ENCODE results near the gene UVRAG.
A peak's percentile ranks its signal among the peaks of the same experiment; 100 is the strongest.

Gene UVRAG

GRCh38 chr11:75900848-75901247 lies 85.8 kb downstream of the UVRAG start:
- TF ChIP-seq TAF1 (IDR thresholded peaks at IDR 0.05; ENCODE audit: low read depth, low read length) (no peak), POLR2A (IDR thresholded peaks at IDR 0.05; ENCODE audit: low read depth, low read length) (no peak), SPI1 (IDR thresholded peaks at IDR 0.05; ENCODE audit: low read depth, low read length) (no peak), POLR2AphosphoS5 (IDR thresholded peaks at IDR 0.05; ENCODE audit: low read depth, low read length) (no peak), POU2F2 (IDR thresholded peaks at IDR 0.05; ENCODE audit: low read depth, low read length) (no peak), PAX5 (IDR thresholded peaks at IDR 0.05; ENCODE audit: insufficient read depth, low read length, severe bottlenecking) (no peak)
- FAIRE-seq = peak; percentile 57
- DNase-seq (ENCODE audit: insufficient read length, low spot score) = no peak

GRCh38 chr11:75902631-75903030 lies 87.6 kb downstream of the UVRAG start:
- DNase-seq (ENCODE audit: insufficient read length, low spot score) (no peak), FAIRE-seq (no peak)
- no peak for TF ChIP-seq TAF1 (IDR thresholded peaks at IDR 0.05; ENCODE audit: low read depth, low read length)
- no peak for TF ChIP-seq PAX5 (IDR thresholded peaks at IDR 0.05; ENCODE audit: insufficient read depth, low read length, severe bottlenecking)
- TF ChIP-seq POLR2A (IDR thresholded peaks at IDR 0.05; ENCODE audit: low read depth, low read length) = no peak
- no peak for TF ChIP-seq SPI1 (IDR thresholded peaks at IDR 0.05; ENCODE audit: low read depth, low read length)
- no peak for TF ChIP-seq POLR2AphosphoS5 (IDR thresholded peaks at IDR 0.05; ENCODE audit: low read depth, low read length)
- no peak for TF ChIP-seq POU2F2 (IDR thresholded peaks at IDR 0.05; ENCODE audit: low read depth, low read length)

GRCh38 chr11:75903276-75903675 lies 88.3 kb downstream of the UVRAG start:
- FAIRE-seq (peak; percentile 16), DNase-seq (ENCODE audit: insufficient read length, low spot score) (no peak)
- TF ChIP-seq PAX5 (IDR thresholded peaks at IDR 0.05; ENCODE audit: insufficient read depth, low read length, severe bottlenecking) = no peak
- no peak for TF ChIP-seq POLR2AphosphoS5 (IDR thresholded peaks at IDR 0.05; ENCODE audit: low read depth, low read length)
- no peak for TF ChIP-seq SPI1 (IDR thresholded peaks at IDR 0.05; ENCODE audit: low read depth, low read length)

- no peak for TF ChIP-seq POLR2AphosphoS5 (IDR thresholded peaks at IDR 0.05; ENCODE audit: low read depth, low read length)
- DNase-seq (ENCODE audit: insufficient read length, low spot score) = no peak
- FAIRE-seq = no peak
Observed at GRCh38 chr11:75905434-75905833, 90.4 kb downstream of the UVRAG start.

GRCh38 chr11:75907906-75908527 lies 93.0 kb downstream of the UVRAG start:
- peak; percentile 45 for FAIRE-seq
- TF ChIP-seq POLR2AphosphoS5 (IDR thresholded peaks at IDR 0.05; ENCODE audit: low read depth, low read length) (no peak), POLR2A (IDR thresholded peaks at IDR 0.05; ENCODE audit: low read depth, low read length) (no peak), TAF1 (IDR thresholded peaks at IDR 0.05; ENCODE audit: low read depth, low read length) (no peak), PAX5 (IDR thresholded peaks at IDR 0.05; ENCODE audit: insufficient read depth, low read length, severe bottlenecking) (no peak), SPI1 (IDR thresholded peaks at IDR 0.05; ENCODE audit: low read depth, low read length) (no peak), POU2F2 (IDR thresholded peaks at IDR 0.05; ENCODE audit: low read depth, low read length) (no peak)
- DNase-seq (ENCODE audit: insufficient read length, low spot score) = no peak

- FAIRE-seq (no peak), DNase-seq (ENCODE audit: insufficient read length, low spot score) (no peak)
- TF ChIP-seq PAX5 (IDR thresholded peaks at IDR 0.05; ENCODE audit: insufficient read depth, low read length, severe bottlenecking) (no peak), TAF1 (IDR thresholded peaks at IDR 0.05; ENCODE audit: low read depth, low read length) (no peak), POLR2A (IDR thresholded peaks at IDR 0.05; ENCODE audit: low read depth, low read length) (no peak), POU2F2 (IDR thresholded peaks at IDR 0.05; ENCODE audit: low read depth, low read length) (no peak), POLR2AphosphoS5 (IDR thresholded peaks at IDR 0.05; ENCODE audit: low read depth, low read length) (no peak), SPI1 (IDR thresholded peaks at IDR 0.05; ENCODE audit: low read depth, low read length) (no peak)
Observed at GRCh38 chr11:75910426-75911145, 95.6 kb downstream of the UVRAG start.

GRCh38 chr11:75911459-75911858 lies 96.4 kb downstream of the UVRAG start:
- FAIRE-seq = no peak
- DNase-seq (ENCODE audit: insufficient read length, low spot score) = no peak
- TF ChIP-seq SPI1 (IDR thresholded peaks at IDR 0.05; ENCODE audit: low read depth, low read length) (no peak), PAX5 (IDR thresholded peaks at IDR 0.05; ENCODE audit: insufficient read depth, low read length, severe bottlenecking) (no peak), TAF1 (IDR thresholded peaks at IDR 0.05; ENCODE audit: low read depth, low read length) (no peak), POLR2A (IDR thresholded peaks at IDR 0.05; ENCODE audit: low read depth, low read length) (no peak), POLR2AphosphoS5 (IDR thresholded peaks at IDR 0.05; ENCODE audit: low read depth, low read length) (no peak), POU2F2 (IDR thresholded peaks at IDR 0.05; ENCODE audit: low read depth, low read length) (no peak)

GRCh38 chr11:75913984-75914383 lies 99.0 kb downstream of the UVRAG start:
- TF ChIP-seq PAX5 (IDR thresholded peaks at IDR 0.05; ENCODE audit: insufficient read depth, low read length, severe bottlenecking) (no peak), TAF1 (IDR thresholded peaks at IDR 0.05; ENCODE audit: low read depth, low read length) (no peak), POLR2AphosphoS5 (IDR thresholded peaks at IDR 0.05; ENCODE audit: low read depth, low read length) (no peak), POLR2A (IDR thresholded peaks at IDR 0.05; ENCODE audit: low read depth, low read length) (no peak), SPI1 (IDR thresholded peaks at IDR 0.05; ENCODE audit: low read depth, low read length) (no peak), POU2F2 (IDR thresholded peaks at IDR 0.05; ENCODE audit: low read depth, low read length) (no peak)

GRCh38 chr11:75916882-75917281 lies 101.9 kb downstream of the UVRAG start:
- TF ChIP-seq SPI1 (IDR thresholded peaks at IDR 0.05; ENCODE audit: low read depth, low read length) (no peak), POU2F2 (IDR thresholded peaks at IDR 0.05; ENCODE audit: low read depth, low read length) (no peak), POLR2AphosphoS5 (IDR thresholded peaks at IDR 0.05; ENCODE audit: low read depth, low read length) (no peak), TAF1 (IDR thresholded peaks at IDR 0.05; ENCODE audit: low read depth, low read length) (no peak), PAX5 (IDR thresholded peaks at IDR 0.05; ENCODE audit: insufficient read depth, low read length, severe bottlenecking) (no peak), POLR2A (IDR thresholded peaks at IDR 0.05; ENCODE audit: low read depth, low read length) (no peak)
- DNase-seq (ENCODE audit: insufficient read length, low spot score) (no peak), FAIRE-seq (no peak)

More at GRCh38 chr11:75913984-75914383, 99.0 kb downstream of the UVRAG start:
- FAIRE-seq (no peak), DNase-seq (ENCODE audit: insufficient read length, low spot score) (no peak)

- no peak for FAIRE-seq
- TF ChIP-seq POLR2A (IDR thresholded peaks at IDR 0.05; ENCODE audit: low read depth, low read length) = no peak
- TF ChIP-seq TAF1 (IDR thresholded peaks at IDR 0.05; ENCODE audit: low read depth, low read length) = no peak
- no peak for TF ChIP-seq POU2F2 (IDR thresholded peaks at IDR 0.05; ENCODE audit: low read depth, low read length)
- TF ChIP-seq POLR2AphosphoS5 (IDR thresholded peaks at IDR 0.05; ENCODE audit: low read depth, low read length) = no peak
- no peak for TF ChIP-seq SPI1 (IDR thresholded peaks at IDR 0.05; ENCODE audit: low read depth, low read length)
- TF ChIP-seq PAX5 (IDR thresholded peaks at IDR 0.05; ENCODE audit: insufficient read depth, low read length, severe bottlenecking) = no peak
- no peak for DNase-seq (ENCODE audit: insufficient read length, low spot score)
Observed at GRCh38 chr11:75918331-75918730, 103.3 kb downstream of the UVRAG start.

Measured in GM12891 (cell line).